Naive B cell (primary cell): ENCODE measurements around the gene RBMS1. TPM values are rescaled to one million over a fixed set of nuclear protein-coding genes. Genes with fewer than 3 reads are reported as not detected.

ENCODE experiments used
- ATAC-seq, 2 donors: fragments of 150-1000 bp; cut with Tn5 transposase; 2 replicates each; pipeline ENCODE4 v1.10.0; 2021; ENCODE audit warnings: low read depth in 2 of 2, mild to moderate bottlenecking in 2 of 2, moderate library complexity in 2 of 2
- DNase-seq: peaks from one replicate; pipeline ENCODE4 v3.0.0; 2022
- H3K27ac Mint-ChIP-seq, 6 donors: one replicate each; pipeline ENCODE4 v1.8.0; 2020 to 2022; ENCODE audit warnings: mild to moderate bottlenecking in 6 of 6, mixed read lengths in 6 of 6, moderate library complexity in 5 of 6, inconsistent platforms in 2 of 6
- H3K27me3 Mint-ChIP-seq, 3 donors: one replicate each; pipeline ENCODE4 v1.8.0; 2021 to 2022; ENCODE audit warnings: mixed read lengths in 3 of 3, mild to moderate bottlenecking in 1 of 3
- H3K36me3 Mint-ChIP-seq, 2 donors: one replicate each; pipeline ENCODE4 v1.8.0; 2020 to 2022; ENCODE audit warnings: mixed read lengths in 2 of 2, inconsistent platforms in 1 of 2, mild to moderate bottlenecking in 1 of 2
- H3K4me1 Mint-ChIP-seq, 3 donors: one replicate each; pipeline ENCODE4 v1.8.0; 2020 to 2022; ENCODE audit warnings: mixed read lengths in 3 of 3, inconsistent platforms in 1 of 3, mild to moderate bottlenecking in 1 of 3, moderate library complexity in 1 of 3
- H3K4me3 Mint-ChIP-seq, 8 donors: one replicate each; pipeline ENCODE4 v1.8.0; 2020 to 2022; ENCODE audit warnings: mild to moderate bottlenecking in 8 of 8, mixed read lengths in 8 of 8, moderate library complexity in 8 of 8, inconsistent platforms in 2 of 8
- H3K9me3 Mint-ChIP-seq, 7 donors: one replicate each; pipeline ENCODE4 v1.8.0; 2020 to 2022; ENCODE audit warnings: mixed read lengths in 7 of 7, mild to moderate bottlenecking in 5 of 7, inconsistent platforms in 2 of 7, moderate library complexity in 1 of 7
- polyA plus RNA-seq, 6 donors: library from polyadenylated mRNA; unstranded; fragments of 300-500 nt; fragmentation: Illumina TruSeq; gene quantifications; one replicate each; pipeline ENCODE4 v1.2.3, GENCODE V29; 2021; ENCODE audit warnings: low read depth in 6 of 6

The RBMS1 gene
- polyA plus RNA-seq, 6 donors from 2014 or later = 40.1 to 89.0 (median 49.9) TPM

DNA sequence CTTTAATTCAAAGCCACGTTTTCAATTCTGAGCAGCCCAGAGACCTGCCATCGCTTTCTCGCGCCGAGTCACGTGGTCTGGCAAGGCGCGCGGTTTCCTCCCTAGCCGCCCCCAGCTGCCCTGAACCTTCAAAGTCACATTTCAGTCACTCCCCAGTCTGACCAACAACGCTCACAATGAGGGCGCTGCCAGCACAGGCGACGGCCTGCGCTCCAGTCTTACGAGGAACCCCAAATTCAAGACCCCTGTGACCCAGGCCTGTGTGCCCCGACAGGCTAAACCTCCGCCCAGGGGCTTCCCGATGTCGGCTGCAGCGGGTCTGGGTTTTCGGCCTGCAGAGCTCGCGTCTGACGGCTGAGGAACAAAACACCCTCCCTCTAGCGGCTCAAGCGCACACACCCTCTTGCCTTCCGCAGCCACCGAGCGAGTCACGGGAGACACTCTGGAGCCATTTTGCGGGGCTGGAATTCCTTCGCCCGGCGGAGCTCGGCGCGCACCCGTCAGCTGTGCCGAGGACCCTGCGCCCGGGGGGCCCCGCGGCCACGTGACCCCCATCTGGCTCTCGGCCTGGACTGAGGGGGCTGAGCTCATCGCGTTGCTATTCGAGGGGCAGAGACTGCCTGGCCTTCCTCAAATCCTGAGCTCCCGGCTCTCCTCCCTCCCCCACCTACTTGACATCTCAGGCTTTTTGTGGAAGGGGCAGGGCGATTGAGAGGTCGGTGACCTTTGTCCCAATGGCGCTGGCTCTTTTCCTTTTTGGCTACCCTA, 223.6 kb downstream of the RBMS1 start:
- ATAC-seq = peak; percentile 96

GRCh38 chr2:160269365-160269764, 224.2 kb downstream of the RBMS1 start:
- H3K4me1 Mint-ChIP-seq = peaks cover 9 to 20% (median 17%) of the 10 kb centered on the region in 3 donors
- H3K4me3 Mint-ChIP-seq = peak overlapping the region; percentile 79 to 97 (median 90)
- H3K27me3 Mint-ChIP-seq = peaks cover 0 to 12% (median 5%) of the 10 kb centered on the region in 3 donors
- ATAC-seq (peak; percentile 3 to 7), DNase-seq (no peak)
- H3K36me3 Mint-ChIP-seq = no peaks in the 10 kb centered on the region
- H3K27ac Mint-ChIP-seq = peak overlapping the region in 5 of 6 donors; percentile 84 to 92 (median 89)
- H3K9me3 Mint-ChIP-seq = no peaks in the 10 kb centered on the region

More for the DNA sequence above, 223.6 kb downstream of the RBMS1 start:
- peak; percentile 75 for DNase-seq
- peak overlapping the region; percentile 69 to 93 (median 90) for H3K27ac Mint-ChIP-seq
- peak overlapping the region; percentile 79 to 97 (median 90) for H3K4me3 Mint-ChIP-seq
- H3K9me3 Mint-ChIP-seq = no peaks in the 10 kb centered on the region
- peaks cover 0 to 6% (median 0%) of the 10 kb centered on the region in 3 donors for H3K27me3 Mint-ChIP-seq
- peaks cover 9 to 20% (median 17%) of the 10 kb centered on the region in 3 donors for H3K4me1 Mint-ChIP-seq
- no peaks in the 10 kb centered on the region for H3K36me3 Mint-ChIP-seq

- H3K27me3 Mint-ChIP-seq = peaks cover 0 to 15% (median 10%) of the 10 kb centered on the region in 3 donors
- peaks cover 9 to 20% (median 17%) of the 10 kb centered on the region in 3 donors for H3K4me1 Mint-ChIP-seq
- ATAC-seq (no peak), DNase-seq (no peak)
- no peaks in the 10 kb centered on the region for H3K36me3 Mint-ChIP-seq
- no peaks in the 10 kb centered on the region for H3K9me3 Mint-ChIP-seq
- peak overlapping the region in 2 of 8 donors; percentile 10 to 85 for H3K4me3 Mint-ChIP-seq
- peak overlapping the region in 1 of 6 donors; percentile 9 for H3K27ac Mint-ChIP-seq
Observed at GRCh38 chr2:160268151-160268781, 225.3 kb downstream of the RBMS1 start.

GRCh38 chr2:160267692-160268091, 225.9 kb downstream of the RBMS1 start:
- peaks cover 9 to 20% (median 17%) of the 10 kb centered on the region in 3 donors for H3K4me1 Mint-ChIP-seq

DNA sequence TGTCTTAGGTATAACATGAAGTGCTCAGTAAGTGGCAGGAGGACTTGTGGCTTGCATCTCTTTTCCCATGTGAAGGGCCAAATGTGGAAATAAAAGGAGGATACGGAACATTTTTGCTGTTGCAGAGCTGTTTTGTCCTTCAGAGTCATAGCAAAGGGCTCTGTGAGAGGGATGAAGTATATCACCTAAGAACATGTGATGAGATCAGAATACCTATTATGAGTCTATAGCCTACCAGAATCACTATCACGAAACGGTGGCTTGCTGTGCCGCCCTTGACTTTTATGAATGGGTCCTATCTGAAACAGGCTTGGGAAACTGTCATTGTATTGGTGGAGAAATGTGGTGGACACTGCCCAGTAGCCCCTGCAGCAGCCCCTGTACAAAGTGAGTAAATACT, 226.6 kb downstream of the RBMS1 start:
- H3K27ac Mint-ChIP-seq = no peak overlapping the region
- ATAC-seq (no peak), DNase-seq (no peak)
- peaks cover 0 to 15% (median 10%) of the 10 kb centered on the region in 3 donors for H3K27me3 Mint-ChIP-seq
- no peaks in the 10 kb centered on the region for H3K36me3 Mint-ChIP-seq
- no peak overlapping the region for H3K4me3 Mint-ChIP-seq
- H3K4me1 Mint-ChIP-seq = peaks cover 9 to 20% (median 17%) of the 10 kb centered on the region in 3 donors
- H3K9me3 Mint-ChIP-seq = no peaks in the 10 kb centered on the region

More at GRCh38 chr2:160267692-160268091, 225.9 kb downstream of the RBMS1 start:
- DNase-seq (no peak), ATAC-seq (no peak)
- H3K36me3 Mint-ChIP-seq = no peaks in the 10 kb centered on the region
- no peaks in the 10 kb centered on the region for H3K9me3 Mint-ChIP-seq
- H3K4me3 Mint-ChIP-seq = no peak overlapping the region
- peaks cover 0 to 15% (median 10%) of the 10 kb centered on the region in 3 donors for H3K27me3 Mint-ChIP-seq
- H3K27ac Mint-ChIP-seq = no peak overlapping the region

DNA sequence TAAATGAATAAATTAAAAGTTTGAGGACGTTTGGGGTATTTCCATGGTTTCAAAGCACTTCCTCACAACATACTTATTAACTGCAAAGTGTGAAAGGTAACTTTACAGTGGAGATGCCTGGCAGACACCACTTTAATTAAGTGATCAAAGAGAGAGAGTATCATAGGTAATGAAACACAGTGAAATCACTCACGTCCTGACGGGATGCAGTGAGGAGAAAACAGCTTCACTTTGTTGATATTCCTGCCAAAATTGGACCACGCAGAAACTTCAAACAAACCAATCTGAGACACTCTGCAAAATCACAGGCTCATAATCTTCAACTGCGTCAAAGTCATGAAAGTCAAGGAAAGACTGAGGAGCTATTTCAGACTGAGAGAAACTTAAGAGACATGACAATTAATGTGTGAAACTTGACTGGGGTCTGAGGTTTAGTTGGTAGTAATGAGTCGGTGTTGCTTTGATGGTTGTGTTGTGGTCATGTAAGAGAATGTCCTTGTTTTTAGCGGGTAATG, 227.5 kb downstream of the RBMS1 start:
- Mint-ChIP-seq H3K27me3 (peaks cover 5 to 15% (median 10%) of the 10 kb centered on the region in 3 donors), H3K4me3 (peak overlapping the region in 1 of 8 donors; percentile 20), H3K4me1 (peaks cover 9 to 20% (median 17%) of the 10 kb centered on the region in 3 donors), H3K36me3 (no peaks in the 10 kb centered on the region), H3K9me3 (no peaks in the 10 kb centered on the region), H3K27ac (no peak overlapping the region)
- ATAC-seq (no peak), DNase-seq (no peak)

DNA sequence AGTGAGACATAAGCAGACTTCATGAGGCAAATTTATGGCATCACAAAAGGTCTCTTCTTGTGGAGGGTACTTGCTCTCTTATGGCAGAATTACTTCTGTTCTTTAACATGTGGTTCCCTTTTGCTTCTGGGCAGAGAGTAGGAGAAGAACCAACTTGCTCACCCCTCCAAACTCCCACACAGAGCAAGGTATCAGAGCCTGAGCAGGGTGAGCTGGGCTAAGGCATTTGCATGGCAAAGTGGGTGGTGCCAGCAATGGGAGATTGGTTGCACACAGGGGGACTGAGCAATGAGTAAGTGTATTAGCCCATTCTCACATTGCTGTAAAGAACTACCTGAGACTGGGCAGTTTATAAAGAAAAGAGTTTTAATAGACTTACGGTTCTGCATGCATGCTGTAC, 229.3 kb downstream of the RBMS1 start:
- H3K4me1 Mint-ChIP-seq = peaks cover 3 to 4% (median 4%) of the 10 kb centered on the region in 3 donors
- DNase-seq (no peak), ATAC-seq (no peak)
- peaks cover 0 to 4% of the 10 kb centered on the region in 2 donors for H3K36me3 Mint-ChIP-seq
- H3K27ac Mint-ChIP-seq = peak overlapping the region in 1 of 6 donors; percentile 22
- peaks cover 0 to 7% (median 2%) of the 10 kb centered on the region in 7 donors for H3K9me3 Mint-ChIP-seq
- peaks cover 10 to 19% (median 12%) of the 10 kb centered on the region in 3 donors for H3K27me3 Mint-ChIP-seq
- H3K4me3 Mint-ChIP-seq = no peak overlapping the region

DNA sequence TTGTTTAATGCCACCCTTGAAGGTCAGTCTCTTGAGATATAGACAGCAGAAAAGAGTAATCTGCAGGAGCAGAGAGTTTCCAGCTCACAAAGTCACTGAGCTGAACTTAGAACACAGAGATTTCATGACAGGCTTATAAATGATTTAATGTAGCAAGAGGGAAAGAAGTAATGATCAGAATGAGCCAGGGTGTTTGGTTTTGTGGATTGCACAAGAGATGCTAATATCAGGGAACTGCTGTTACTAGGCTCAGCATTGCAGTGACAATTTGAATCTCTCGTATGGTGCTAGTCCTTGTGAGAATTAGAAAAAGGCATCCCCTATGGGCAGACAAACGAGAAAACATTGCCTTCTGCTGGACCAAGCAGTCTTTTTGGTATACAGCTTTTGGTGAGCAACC, 231.9 kb downstream of the RBMS1 start:
- Mint-ChIP-seq H3K4me3 (no peak overlapping the region), H3K27ac (no peak overlapping the region), H3K4me1 (no peaks in the 10 kb centered on the region), H3K9me3 (peaks cover 0 to 9% (median 2%) of the 10 kb centered on the region in 7 donors), H3K27me3 (peaks cover 10 to 19% (median 13%) of the 10 kb centered on the region in 3 donors), H3K36me3 (peaks cover 0 to 4% of the 10 kb centered on the region in 2 donors)
- no peak for DNase-seq
- no peak for ATAC-seq

- no peaks in the 10 kb centered on the region for H3K4me1 Mint-ChIP-seq
- no peak overlapping the region for H3K27ac Mint-ChIP-seq
- peak overlapping the region in 1 of 8 donors; percentile 5 for H3K4me3 Mint-ChIP-seq
- H3K9me3 Mint-ChIP-seq = peaks cover 0 to 9% (median 2%) of the 10 kb centered on the region in 7 donors
- DNase-seq (no peak), ATAC-seq (no peak)
- H3K27me3 Mint-ChIP-seq = peaks cover 0 to 13% (median 5%) of the 10 kb centered on the region in 3 donors
- peaks cover 0 to 4% of the 10 kb centered on the region in 2 donors for H3K36me3 Mint-ChIP-seq
Observed at GRCh38 chr2:160258492-160258805, 235.2 kb downstream of the RBMS1 start.

DNA sequence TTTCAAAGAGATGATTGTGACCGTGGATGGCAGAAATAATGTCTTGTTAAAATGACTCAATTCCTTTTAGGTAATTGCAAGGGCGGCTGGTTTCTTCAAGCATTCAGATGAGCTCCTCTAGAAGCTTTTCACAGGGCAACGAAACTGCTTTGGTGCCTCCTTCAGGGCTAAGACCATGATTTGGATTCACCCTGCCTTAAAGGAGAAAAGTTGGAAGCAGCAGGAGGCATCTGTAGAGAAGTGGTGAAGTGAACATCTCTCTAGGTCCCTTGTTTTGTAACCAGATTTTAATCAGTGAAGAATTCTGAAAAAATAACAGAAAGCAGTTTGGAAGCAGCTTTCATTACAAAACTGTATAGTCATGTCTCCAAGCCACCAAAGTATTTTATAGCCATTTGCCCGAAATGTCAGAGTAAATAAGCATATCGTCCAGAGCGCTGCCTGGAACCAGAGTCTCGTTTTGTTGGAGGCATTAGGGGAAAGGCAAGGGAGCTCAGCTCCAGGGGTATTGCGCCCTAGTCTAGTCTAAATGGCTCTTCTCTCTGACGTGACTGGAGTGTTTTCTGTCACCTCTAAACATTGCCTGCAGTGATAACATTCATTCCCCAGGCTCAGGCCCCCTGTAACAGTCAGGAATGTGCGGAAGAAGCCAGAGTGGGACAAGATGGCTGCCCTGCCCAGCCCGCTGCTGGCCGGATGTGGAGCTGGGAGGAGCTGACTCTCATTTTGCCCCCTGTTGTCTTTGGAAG, 235.7 kb downstream of the RBMS1 start:
- no peak for DNase-seq
- no peak overlapping the region for H3K27ac Mint-ChIP-seq
- H3K27me3 Mint-ChIP-seq = peaks cover 0 to 13% (median 5%) of the 10 kb centered on the region in 3 donors
- peak overlapping the region in 1 of 8 donors; percentile 5 for H3K4me3 Mint-ChIP-seq
- no peaks in the 10 kb centered on the region for H3K4me1 Mint-ChIP-seq
- peaks cover 0 to 9% (median 2%) of the 10 kb centered on the region in 7 donors for H3K9me3 Mint-ChIP-seq
- no peak for ATAC-seq
- H3K36me3 Mint-ChIP-seq = peaks cover 0 to 4% of the 10 kb centered on the region in 2 donors

DNA sequence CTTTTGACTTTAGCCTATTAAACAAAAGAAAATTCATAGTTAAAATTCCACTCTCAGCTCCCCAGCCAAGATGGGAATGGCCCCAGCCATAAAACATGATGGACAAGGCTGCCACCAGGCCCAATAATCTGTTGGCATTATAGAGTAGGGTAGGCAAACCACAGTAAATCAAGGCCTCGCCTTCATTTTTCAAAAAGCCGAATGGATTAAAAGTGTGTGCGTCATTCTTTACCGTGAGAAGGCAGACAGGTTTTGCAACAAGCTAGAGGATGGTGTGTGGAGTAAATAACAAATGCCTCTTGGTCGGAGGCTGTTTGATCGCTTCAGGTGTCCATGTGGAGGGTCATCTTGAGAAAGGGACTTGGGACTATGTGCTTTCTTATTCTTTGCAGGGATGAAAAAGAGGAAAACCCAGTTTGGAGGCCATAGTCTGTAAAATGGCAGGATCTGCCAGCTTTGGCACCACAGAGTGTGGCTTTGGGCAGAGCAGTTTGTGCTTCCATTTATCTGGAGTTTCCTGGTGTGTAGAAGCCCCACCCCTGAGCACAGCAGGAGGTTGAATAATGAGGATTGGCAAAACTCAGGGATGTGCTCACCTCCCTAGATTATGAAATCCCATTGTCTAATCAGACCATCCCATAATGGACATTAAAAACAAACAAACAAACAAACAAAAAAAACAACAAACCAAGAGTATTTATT, 236.4 kb downstream of the RBMS1 start:
- ATAC-seq = no peak
- Mint-ChIP-seq H3K27me3 (peaks cover 0 to 13% (median 5%) of the 10 kb centered on the region in 3 donors), H3K27ac (no peak overlapping the region), H3K9me3 (peaks cover 0 to 9% (median 2%) of the 10 kb centered on the region in 7 donors), H3K4me1 (peaks cover 0 to 4% (median 3%) of the 10 kb centered on the region in 3 donors), H3K4me3 (no peak overlapping the region), H3K36me3 (peaks cover 0 to 4% of the 10 kb centered on the region in 2 donors)
- DNase-seq = no peak

DNA sequence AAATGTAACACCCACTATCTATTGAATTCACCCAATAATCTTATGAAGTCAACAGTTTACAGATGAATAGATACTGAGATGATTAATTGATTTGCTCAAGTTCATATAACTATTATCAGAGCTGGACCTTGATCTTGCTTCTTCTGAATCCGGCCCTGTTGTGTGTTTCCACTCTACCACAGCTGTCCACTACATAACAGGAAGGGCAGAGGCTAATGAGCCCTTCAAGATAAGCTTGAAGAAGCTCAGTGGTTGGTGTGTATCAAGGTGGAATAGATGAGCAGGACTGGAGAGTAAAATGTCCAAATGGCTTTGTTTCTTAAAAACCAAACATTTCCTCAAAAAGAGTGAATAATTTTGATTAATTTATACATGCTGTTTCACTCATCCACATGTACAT, 237.1 kb downstream of the RBMS1 start:
- H3K36me3 Mint-ChIP-seq = peaks cover 0 to 4% of the 10 kb centered on the region in 2 donors
- peaks cover 0 to 5% (median 4%) of the 10 kb centered on the region in 3 donors for H3K4me1 Mint-ChIP-seq
- ATAC-seq (no peak), DNase-seq (no peak)
- peaks cover 0 to 11% (median 5%) of the 10 kb centered on the region in 3 donors for H3K27me3 Mint-ChIP-seq
- no peak overlapping the region for H3K27ac Mint-ChIP-seq
- peaks cover 0 to 9% (median 2%) of the 10 kb centered on the region in 7 donors for H3K9me3 Mint-ChIP-seq
- H3K4me3 Mint-ChIP-seq = no peak overlapping the region
